Thyroid gland (tissue), 4 donors: Measurements from ENCODE around the gene ADAMTSL2.

Source experiments
- CTCF ChIP-seq, 6 experiments: fragments of 200-600 bp in 3 of 6; fragments of 450-650 bp in 3 of 6; sonication (generic) in 3 of 6; IDR thresholded peaks; one replicate each; pipeline ENCODE4 v1.5.1; 2016 to 2019; ENCODE audit warnings: antibody characterized with exemption in 6 of 6, mild to moderate bottlenecking in 2 of 6, inconsistent platforms in 1 of 6, moderate library complexity in 1 of 6
- POLR2A ChIP-seq, 2 donors: fragments of 450-650 bp; IDR thresholded peaks; one replicate each; pipeline ENCODE4 v1.6.1; 2017; ENCODE audit warnings: antibody characterized with exemption in 2 of 2, mild to moderate bottlenecking in 2 of 2, moderate library complexity in 1 of 2

GRCh38 chr9:133610845-133611244 is 76.3 kb downstream of the ADAMTSL2 start:
- no peak for TF ChIP-seq CTCF (IDR thresholded peaks at IDR 0.05)
- no peak for TF ChIP-seq POLR2A (IDR thresholded peaks at IDR 0.05)
